HepG2 (cell line): ENCODE measurements around the gene NAIF1. TPM values are rescaled to one million over a fixed set of nuclear protein-coding genes. Genes with fewer than 3 reads are reported as not detected.

Source experiments
- CHD4 ChIP-seq: fragments of 200-600 bp; sonication (generic); IDR thresholded peaks from 2 replicates; pipeline ENCODE4 v1.7.0; 2017; ENCODE audit warnings: mild to moderate bottlenecking, low read length, borderline replicate concordance
- FOXM1 ChIP-seq: sonication (generic); formaldehyde crosslinking; IDR thresholded peaks from 2 replicates; pipeline ENCODE4 v1.5.0; 2020; ENCODE audit warnings: missing genetic modification reagents
- KDM5A ChIP-seq: fragments of 200-600 bp; sonication (generic); IDR thresholded peaks from 2 replicates; pipeline ENCODE4 v1.7.0; 2018; ENCODE audit warnings: antibody characterized with exemption, mild to moderate bottlenecking, low read length, borderline replicate concordance
- NR2F2 ChIP-seq: IDR thresholded peaks from 2 replicates; pipeline ENCODE4 v1.6.1; 2012; ENCODE audit warnings: low read depth, inconsistent platforms, borderline replicate concordance
- NR2F6 ChIP-seq, 2 experiments: IDR thresholded peaks; 2 replicates each; pipeline ENCODE4 v1.6.1; 2016; ENCODE audit warnings: antibody characterized with exemption in 1 of 2, mild to moderate bottlenecking in 1 of 2
- PBX2 ChIP-seq: IDR thresholded peaks from 2 replicates; pipeline ENCODE4 v1.6.1; 2016; ENCODE audit warnings: control low read depth
- RARA ChIP-seq: IDR thresholded peaks from 2 replicates; pipeline ENCODE4 v1.6.1; 2016; ENCODE audit warnings: missing genetic modification reagents, missing compliant biosample characterization
- RBM39 ChIP-seq: fragments of 200-400 bp; formaldehyde crosslinking; IDR thresholded peaks from one replicate; pipeline ENCODE4 v1.6.1; 2018; ENCODE audit warnings: antibody characterized with exemption, mild to moderate bottlenecking, low read depth, low read length; ENCODE audit not compliant: poor library complexity, severe bottlenecking
- TCF12 ChIP-seq, 2 experiments: fragments of 450-650 bp in 1 of 2; sonication (generic) in 1 of 2; formaldehyde crosslinking in 1 of 2; IDR thresholded peaks; 2 replicates each; pipeline versions ENCODE4 v1.6.1 to v1.8.0; 2017 to 2022; ENCODE audit warnings: antibody characterized with exemption in 1 of 2, mild to moderate bottlenecking in 1 of 2, missing genetic modification reagents in 1 of 2, moderate library complexity in 1 of 2
- ZBTB33 ChIP-seq: sonication (generic); formaldehyde crosslinking; IDR thresholded peaks from 2 replicates; pipeline ENCODE4 v1.4.0; 2020; ENCODE audit warnings: missing genetic modification reagents
- ZNF280D ChIP-seq: sonication (generic); formaldehyde crosslinking; IDR thresholded peaks from 2 replicates; pipeline ENCODE4 v1.5.1; 2020; ENCODE audit warnings: mild to moderate bottlenecking, missing genetic modification reagents
- ZNF414 ChIP-seq: sonication (generic); formaldehyde crosslinking; IDR thresholded peaks from 2 replicates; pipeline ENCODE4 v1.5.0; 2020; ENCODE audit warnings: missing genetic modification reagents
- ZNF562 ChIP-seq: sonication (generic); formaldehyde crosslinking; IDR thresholded peaks from 2 replicates; pipeline ENCODE4 v1.8.0; 2022; ENCODE audit warnings: missing genetic modification reagents, borderline replicate concordance
- ZNF598 ChIP-seq: sonication (generic); formaldehyde crosslinking; IDR thresholded peaks from 2 replicates; pipeline ENCODE4 v1.5.1; 2020; ENCODE audit warnings: mild to moderate bottlenecking, missing genetic modification reagents, borderline replicate concordance
- ZNF713 ChIP-seq: sonication (generic); formaldehyde crosslinking; IDR thresholded peaks from 2 replicates; pipeline ENCODE4 v1.4.0; 2020; ENCODE audit warnings: mild to moderate bottlenecking, missing genetic modification reagents
- ZNF770 ChIP-seq: sonication (generic); formaldehyde crosslinking; IDR thresholded peaks from 2 replicates; pipeline ENCODE4 v1.5.0; 2020; ENCODE audit warnings: mild to moderate bottlenecking, missing genetic modification reagents
- ZNF841 ChIP-seq: sonication (generic); formaldehyde crosslinking; IDR thresholded peaks from 2 replicates; pipeline ENCODE4 v1.8.1; 2023; ENCODE audit warnings: missing genetic modification reagents, borderline replicate concordance
- ZSCAN30 ChIP-seq: sonication (generic); formaldehyde crosslinking; IDR thresholded peaks from 2 replicates; pipeline ENCODE4 v1.5.0; 2020; ENCODE audit warnings: mild to moderate bottlenecking, missing genetic modification reagents
- polyA plus RNA-seq, 8 experiments: library from polyadenylated mRNA; depleted of rRNA in 3 of 8; stranded (reverse) in 7 of 8; unstranded in 1 of 8; fragments of >200 nt; fragmentation: Illumina TruSeq in 4 of 8; extraction: Trizol in 4 of 8; gene quantifications; 2 replicates each; pipeline versions ENCODE4 v1.2.1 to v1.2.3, GENCODE V29; 2011 to 2016; ENCODE audit warnings: low read depth in 4 of 8, missing spikeins in 1 of 8, mixed read lengths in 1 of 8; ENCODE audit not compliant: insufficient read depth in 1 of 8
- total RNA-seq, 5 experiments: library from RNA; depleted of rRNA; stranded (reverse); fragments of >200 nt; fragmentation: Illumina TruSeq; extraction: Trizol; gene quantifications; 2 replicates each; pipeline ENCODE4 v1.2.3, GENCODE V29; 2016; ENCODE audit warnings: low read depth in 1 of 5

NAIF1 gene
- total and polyA plus RNA-seq, 2 of the 13 experiments (the other 11 are each of a cell fraction or from before 2014, with no cell fraction given), result 6.0 to 6.9 TPM

GRCh38 chr9:128115187-128116103, 48.3 kb upstream of the NAIF1 start (continued):
- TF ChIP-seq TCF12 (IDR thresholded peaks at IDR 0.05) (no peak), TCF12 (CRISPR knock-in tag; IDR thresholded peaks at IDR 0.05) (peak; percentile 97; the same call in 1 of the 2 replicates), ZNF770 (CRISPR knock-in tag) (no peak), ZNF598 (CRISPR knock-in tag) (no peak), NR2F6 (IDR thresholded peaks at IDR 0.05) (peak; percentile 78), NR2F6 (CRISPR knock-in tag; IDR thresholded peaks at IDR 0.05) (peak; percentile 92), RBM39 (no peak), ZBTB33 (peak; percentile 57; the same call in 1 of the 2 replicates), ZNF414 (peak; percentile 98), NR2F2 (peak; percentile 82; the same call in 1 of the 2 replicates), PBX2 (CRISPR knock-in tag) (no peak), FOXM1 (CRISPR knock-in tag) (no peak), ZNF562 (CRISPR knock-in tag) (no peak), ZNF841 (CRISPR knock-in tag) (no peak), ZNF713 (CRISPR knock-in tag) (0 out of 2 replicates have a peak, but pooled peaks have one; percentile 14), KDM5A (no peak), ZNF280D (CRISPR knock-in tag) (peak; percentile 80), RARA (peak; percentile 91), CHD4 (0 out of 2 replicates have a peak, but pooled peaks have one; percentile 70), ZSCAN30 (CRISPR knock-in tag) (no peak)
